Suprapubic skin (tissue), 4 donors: ENCODE data around the gene RALGPS1. TPM values are rescaled to one million over a fixed set of nuclear protein-coding genes. Genes with fewer than 3 reads are reported as not detected.
A peak's percentile ranks its signal among the peaks of the same experiment; 100 is the strongest.

Source experiments
- DNase-seq, 2 donors: peaks; one replicate each; pipeline ENCODE4 v3.0.0-alpha.2; 2019; ENCODE audit warnings: low spot score in 2 of 2
- H3K27ac ChIP-seq: fragments of 200-600 bp; sonication (generic); one replicate; pipeline ENCODE4 v1.5.1; 2019
- H3K27me3 ChIP-seq: fragments of 200-600 bp; sonication (generic); one replicate; pipeline ENCODE4 v1.5.1; 2019
- H3K36me3 ChIP-seq: fragments of 200-600 bp; sonication (generic); one replicate; pipeline ENCODE4 v1.5.1; 2019
- H3K4me1 ChIP-seq: fragments of 200-600 bp; sonication (generic); one replicate; pipeline ENCODE4 v1.5.1; 2019
- H3K4me3 ChIP-seq: fragments of 200-600 bp; sonication (generic); one replicate; pipeline ENCODE4 v1.5.1; 2019; ENCODE audit warnings: mild to moderate bottlenecking
- H3K9me3 ChIP-seq: fragments of 200-600 bp; sonication (generic); one replicate; pipeline ENCODE4 v1.5.1; 2019
- EP300 ChIP-seq: sonication (generic); formaldehyde crosslinking; IDR thresholded peaks from one replicate; pipeline ENCODE4 v1.6.1; 2017; ENCODE audit warnings: antibody characterized with exemption
- POLR2A ChIP-seq, 2 donors: fragments of 450-650 bp; IDR thresholded peaks; one replicate each; pipeline ENCODE4 v1.6.1; 2017; ENCODE audit warnings: antibody characterized with exemption in 2 of 2, mild to moderate bottlenecking in 2 of 2, moderate library complexity in 2 of 2
- POLR2AphosphoS5 ChIP-seq, 3 donors: sonication (generic); formaldehyde crosslinking; IDR thresholded peaks; one replicate each; pipeline ENCODE4 v1.6.1; 2017; ENCODE audit warnings: antibody characterized with exemption in 3 of 3
- WGBS: methylation state at CpG from one replicate; pipeline ENCODE4 v1.1.5; 2018; 5-methylcytosine and 5-hydroxymethylcytosine counted together
- total RNA-seq, 4 donors: library from RNA; depleted of rRNA; stranded (reverse); fragments of >200 nt; gene quantifications; one replicate each; pipeline ENCODE4 v1.1.0, GENCODE V29; 2016
- TF ChIP-seq, protein P1 (sequence below), 2 donors: fragments of 200-600 bp in 1 of 2; fragments of 450-650 bp in 1 of 2; sonication (generic) in 1 of 2; IDR thresholded peaks; one replicate each; pipeline ENCODE4 v1.5.1; 2016 to 2019; ENCODE audit warnings: antibody characterized with exemption in 2 of 2, mild to moderate bottlenecking in 1 of 2, moderate library complexity in 1 of 2

The RALGPS1 gene
- total RNA-seq, 4 donors from 2014 or later = 14.8 to 86.7 (median 21.4) TPM

DNA sequence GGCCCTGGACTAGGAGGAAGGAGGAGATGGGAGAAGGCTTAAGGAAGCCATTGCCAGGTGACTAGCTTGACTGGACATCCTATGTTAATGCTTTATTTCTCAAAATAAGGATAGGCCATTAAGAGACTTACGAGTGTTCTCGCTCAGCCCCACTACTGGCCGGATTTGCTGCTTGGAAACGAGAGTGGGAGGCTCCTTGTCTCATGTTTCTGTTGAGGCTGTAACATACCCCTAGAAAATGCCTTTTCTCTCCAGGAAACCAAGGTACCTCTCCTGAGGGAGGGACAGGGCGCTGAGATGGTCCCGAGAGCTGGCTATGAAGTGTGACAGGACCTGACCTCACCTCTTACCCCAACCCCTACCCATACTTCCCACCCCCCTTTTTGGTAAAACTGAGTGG, 60.0 kb downstream of the RALGPS1 start:
- H3K27ac ChIP-seq = no peak overlapping the region
- 88% methylated on average over 6 of the region's 6 CpGs for WGBS

DNA sequence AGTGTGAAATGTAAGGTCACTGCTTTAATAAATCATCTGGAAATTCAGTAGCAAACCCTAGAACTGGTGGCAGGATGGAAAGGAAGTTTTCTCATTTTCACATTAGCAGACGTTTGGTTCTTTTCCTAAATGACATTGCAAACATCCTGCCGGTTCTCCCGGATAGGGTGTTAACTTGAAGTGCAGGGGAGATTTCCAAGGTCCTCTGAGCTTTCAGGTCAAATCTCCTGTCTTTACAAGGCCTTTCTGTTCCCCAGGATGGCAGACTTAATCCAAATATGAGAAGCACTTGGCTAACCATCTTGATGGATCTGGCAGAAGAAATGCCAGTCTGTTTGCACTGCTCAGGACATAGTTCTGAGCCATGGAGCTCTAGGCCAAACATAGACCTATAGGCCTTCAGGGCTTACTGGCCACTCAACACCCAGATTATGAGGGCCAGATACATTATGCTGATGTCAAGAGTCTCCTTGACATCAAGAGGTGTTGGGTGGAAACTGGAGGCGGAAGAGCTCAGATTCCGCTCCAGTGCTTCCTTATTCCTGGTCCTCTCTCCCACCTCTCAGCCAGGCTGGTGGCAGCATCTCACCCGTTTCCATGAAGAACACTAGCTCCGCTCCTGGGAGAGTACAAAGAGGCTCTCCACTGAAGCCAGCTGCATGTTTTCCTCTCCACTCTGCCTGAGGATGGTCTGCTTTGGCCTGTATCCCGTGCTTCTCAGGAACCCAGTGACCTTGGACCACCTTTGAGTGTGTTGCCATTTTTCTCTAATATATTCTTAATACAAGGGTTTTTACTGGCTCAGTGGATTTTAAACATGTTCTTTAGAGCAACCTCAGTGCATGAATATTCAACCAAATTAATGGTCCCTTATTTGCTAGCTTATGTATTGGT, 61.0 kb downstream of the RALGPS1 start:
- Histone ChIP-seq H3K4me1 (peaks cover 7% of the 10 kb centered on the region), H3K4me3 (no peak overlapping the region), H3K27me3 (no peaks in the 10 kb centered on the region), H3K27ac (no peak overlapping the region), H3K36me3 (no peaks in the 10 kb centered on the region), H3K9me3 (no peaks in the 10 kb centered on the region)
- WGBS = 81% methylated on average over 8 of the region's 8 CpGs
- DNase-seq = no peak
- TF ChIP-seq POLR2A (IDR thresholded peaks at IDR 0.05) (no peak), EP300 (no peak), POLR2AphosphoS5 (IDR thresholded peaks at IDR 0.05) (no peak)
- TF ChIP-seq, protein P1, sequence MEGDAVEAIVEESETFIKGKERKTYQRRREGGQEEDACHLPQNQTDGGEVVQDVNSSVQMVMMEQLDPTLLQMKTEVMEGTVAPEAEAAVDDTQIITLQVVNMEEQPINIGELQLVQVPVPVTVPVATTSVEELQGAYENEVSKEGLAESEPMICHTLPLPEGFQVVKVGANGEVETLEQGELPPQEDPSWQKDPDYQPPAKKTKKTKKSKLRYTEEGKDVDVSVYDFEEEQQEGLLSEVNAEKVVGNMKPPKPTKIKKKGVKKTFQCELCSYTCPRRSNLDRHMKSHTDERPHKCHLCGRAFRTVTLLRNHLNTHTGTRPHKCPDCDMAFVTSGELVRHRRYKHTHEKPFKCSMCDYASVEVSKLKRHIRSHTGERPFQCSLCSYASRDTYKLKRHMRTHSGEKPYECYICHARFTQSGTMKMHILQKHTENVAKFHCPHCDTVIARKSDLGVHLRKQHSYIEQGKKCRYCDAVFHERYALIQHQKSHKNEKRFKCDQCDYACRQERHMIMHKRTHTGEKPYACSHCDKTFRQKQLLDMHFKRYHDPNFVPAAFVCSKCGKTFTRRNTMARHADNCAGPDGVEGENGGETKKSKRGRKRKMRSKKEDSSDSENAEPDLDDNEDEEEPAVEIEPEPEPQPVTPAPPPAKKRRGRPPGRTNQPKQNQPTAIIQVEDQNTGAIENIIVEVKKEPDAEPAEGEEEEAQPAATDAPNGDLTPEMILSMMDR (IDR thresholded peaks at IDR 0.05) = no peak

More for the DNA sequence above, 60.0 kb downstream of the RALGPS1 start:
- TF ChIP-seq POLR2A (IDR thresholded peaks at IDR 0.05) (no peak), EP300 (no peak), POLR2AphosphoS5 (IDR thresholded peaks at IDR 0.05) (no peak)
- TF ChIP-seq, protein P1 (IDR thresholded peaks at IDR 0.05) = no peak
- H3K9me3 ChIP-seq = no peaks in the 10 kb centered on the region
- no peaks in the 10 kb centered on the region for H3K36me3 ChIP-seq
- H3K27me3 ChIP-seq = no peaks in the 10 kb centered on the region
- no peak for DNase-seq
- no peak overlapping the region for H3K4me3 ChIP-seq
- H3K4me1 ChIP-seq = no peaks in the 10 kb centered on the region

DNA sequence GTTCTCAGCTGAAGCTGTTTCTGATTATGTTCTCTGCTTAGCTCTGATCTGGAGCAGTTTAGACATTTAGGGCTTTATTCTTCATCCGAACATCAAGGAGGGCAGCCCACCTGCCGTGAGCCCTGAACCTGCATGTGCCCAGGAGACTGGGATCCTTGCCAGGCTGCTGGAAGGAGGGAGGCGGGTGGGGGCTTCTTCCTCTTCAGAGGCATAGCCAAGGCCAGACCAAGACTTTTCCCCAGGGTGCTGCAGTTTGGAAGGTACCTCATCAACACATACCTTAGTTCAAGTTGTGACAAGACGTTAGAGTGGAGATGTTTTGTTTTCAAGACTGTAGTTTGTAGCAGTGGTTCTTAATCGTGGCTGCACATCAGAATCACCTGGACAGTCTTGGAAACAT, 64.9 kb downstream of the RALGPS1 start:
- no peaks in the 10 kb centered on the region for H3K36me3 ChIP-seq
- H3K27me3 ChIP-seq = no peaks in the 10 kb centered on the region
- H3K9me3 ChIP-seq = no peaks in the 10 kb centered on the region
- TF ChIP-seq POLR2A (IDR thresholded peaks at IDR 0.05) = no peak
- TF ChIP-seq EP300 = no peak
- no peak for TF ChIP-seq POLR2AphosphoS5 (IDR thresholded peaks at IDR 0.05)
- TF ChIP-seq, protein P1 (IDR thresholded peaks at IDR 0.05) = no peak
- H3K4me3 ChIP-seq = no peak overlapping the region
- peak overlapping the region; percentile 26 for H3K27ac ChIP-seq
- WGBS = 56% methylated on average over 5 of the region's 5 CpGs
- no peak for DNase-seq
- H3K4me1 ChIP-seq = peaks cover 11% of the 10 kb centered on the region

DNA sequence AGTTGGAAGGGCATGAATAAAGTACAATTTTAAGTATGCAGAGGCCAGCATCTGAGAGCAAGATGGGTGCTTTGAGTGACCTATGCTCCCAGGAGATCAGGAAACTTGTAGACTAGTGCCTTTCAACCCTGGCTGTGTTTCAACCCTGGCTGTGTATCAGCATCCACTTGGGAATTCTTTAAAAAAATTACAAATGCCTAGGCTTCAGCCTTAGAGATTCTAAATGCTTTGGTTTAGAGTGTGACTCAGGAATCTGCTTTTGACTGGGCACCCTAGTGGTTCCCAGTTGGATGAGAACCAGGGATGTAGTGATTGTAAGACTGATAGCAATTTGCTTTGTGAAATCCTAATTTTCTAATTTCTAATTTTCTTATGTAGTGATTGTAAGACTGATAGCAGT, 65.6 kb downstream of the RALGPS1 start:
- no peak for DNase-seq
- Histone ChIP-seq H3K9me3 (no peaks in the 10 kb centered on the region), H3K36me3 (no peaks in the 10 kb centered on the region), H3K4me1 (peaks cover 19% of the 10 kb centered on the region), H3K27ac (peak overlapping the region; percentile 26), H3K27me3 (no peaks in the 10 kb centered on the region), H3K4me3 (no peak overlapping the region)
- TF ChIP-seq POLR2AphosphoS5 (IDR thresholded peaks at IDR 0.05) = no peak
- TF ChIP-seq EP300 = no peak
- TF ChIP-seq POLR2A (IDR thresholded peaks at IDR 0.05) = no peak
- TF ChIP-seq, protein P1 (IDR thresholded peaks at IDR 0.05) = no peak

DNA sequence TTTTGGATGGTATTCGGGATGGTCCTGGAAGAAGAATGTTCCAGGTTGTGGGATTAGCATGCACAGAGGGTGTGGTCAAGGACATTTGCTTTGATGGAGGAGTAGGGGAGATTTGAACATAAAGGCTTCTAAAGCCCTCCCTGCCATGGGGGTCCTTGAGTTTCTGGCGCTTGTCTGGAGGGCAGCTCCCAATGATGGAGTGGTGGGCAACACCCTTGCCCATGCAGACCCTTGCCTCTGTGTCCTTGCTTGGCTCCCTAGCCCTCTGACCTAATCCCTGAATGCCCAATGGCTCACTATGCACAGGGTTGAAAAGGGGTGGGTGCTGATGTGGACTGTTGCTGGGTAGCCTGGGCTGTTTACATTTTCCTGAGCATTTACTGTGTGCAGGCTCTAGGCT, 66.6 kb downstream of the RALGPS1 start:
- WGBS = 100% methylated on average over 2 of the region's 2 CpGs
- TF ChIP-seq EP300 (no peak), POLR2A (IDR thresholded peaks at IDR 0.05) (no peak), POLR2AphosphoS5 (IDR thresholded peaks at IDR 0.05) (no peak)
- TF ChIP-seq, protein P1 (IDR thresholded peaks at IDR 0.05) = no peak

More for the DNA sequence above, 66.6 kb downstream of the RALGPS1 start:
- Histone ChIP-seq H3K4me1 (peaks cover 29% of the 10 kb centered on the region), H3K36me3 (no peaks in the 10 kb centered on the region), H3K9me3 (no peaks in the 10 kb centered on the region), H3K4me3 (no peak overlapping the region), H3K27me3 (no peaks in the 10 kb centered on the region), H3K27ac (no peak overlapping the region)
- DNase-seq = no peak
